Ascending aorta (tissue), 2 donors: ENCODE data around the gene CNTN1. TPM values are rescaled to one million over a fixed set of nuclear protein-coding genes. Genes with fewer than 3 reads are reported as not detected.

Experiments used
- DNase-seq, 2 donors: peaks; one replicate each; pipeline ENCODE4 v3.0.0-alpha.2; 2019; ENCODE audit warnings: low spot score in 2 of 2
- H3K27ac ChIP-seq, 2 donors: fragments of 200-600 bp; sonication (generic); one replicate each; pipeline ENCODE4 v1.5.1; 2016 to 2017; ENCODE audit warnings: mild to moderate bottlenecking in 1 of 2
- H3K27me3 ChIP-seq: fragments of 200-600 bp; sonication (generic); one replicate; pipeline ENCODE4 v1.5.1; 2017
- H3K36me3 ChIP-seq, 2 donors: fragments of 200-600 bp; sonication (generic); one replicate each; pipeline ENCODE4 v1.5.1; 2016
- H3K4me1 ChIP-seq, 2 donors: fragments of 200-600 bp; sonication (generic); one replicate each; pipeline ENCODE4 v1.5.1; 2016 to 2017; ENCODE audit warnings: mild to moderate bottlenecking in 1 of 2
- H3K4me3 ChIP-seq, 2 donors: fragments of 200-600 bp; sonication (generic); one replicate each; pipeline ENCODE4 v1.5.1; 2016 to 2017; ENCODE audit warnings: mild to moderate bottlenecking in 1 of 2
- H3K9me3 ChIP-seq, 2 donors: fragments of 200-600 bp; sonication (generic); one replicate each; pipeline ENCODE4 v1.5.1; 2016
- CTCF ChIP-seq, 3 experiments: fragments of 200-600 bp in 2 of 3; fragments of 450-650 bp in 1 of 3; sonication (generic) in 2 of 3; IDR thresholded peaks; one replicate each; pipeline ENCODE4 v1.5.1; 2016 to 2019; ENCODE audit warnings: antibody characterized with exemption in 3 of 3, mild to moderate bottlenecking in 1 of 3, moderate library complexity in 1 of 3
- intact Hi-C: fragments of 100-400 bp; cut with DNase I; formaldehyde crosslinking; loops from one replicate; pipeline ENCODE4 v1.15.1; 2023
- total RNA-seq: library from RNA; depleted of rRNA; stranded (reverse); fragments of >200 nt; gene quantifications from one replicate; pipeline ENCODE4 v1.1.0, GENCODE V29; 2016

CNTN1 gene
- total RNA-seq, 1 donor from 2014 or later: 0.75 TPM

DNA sequence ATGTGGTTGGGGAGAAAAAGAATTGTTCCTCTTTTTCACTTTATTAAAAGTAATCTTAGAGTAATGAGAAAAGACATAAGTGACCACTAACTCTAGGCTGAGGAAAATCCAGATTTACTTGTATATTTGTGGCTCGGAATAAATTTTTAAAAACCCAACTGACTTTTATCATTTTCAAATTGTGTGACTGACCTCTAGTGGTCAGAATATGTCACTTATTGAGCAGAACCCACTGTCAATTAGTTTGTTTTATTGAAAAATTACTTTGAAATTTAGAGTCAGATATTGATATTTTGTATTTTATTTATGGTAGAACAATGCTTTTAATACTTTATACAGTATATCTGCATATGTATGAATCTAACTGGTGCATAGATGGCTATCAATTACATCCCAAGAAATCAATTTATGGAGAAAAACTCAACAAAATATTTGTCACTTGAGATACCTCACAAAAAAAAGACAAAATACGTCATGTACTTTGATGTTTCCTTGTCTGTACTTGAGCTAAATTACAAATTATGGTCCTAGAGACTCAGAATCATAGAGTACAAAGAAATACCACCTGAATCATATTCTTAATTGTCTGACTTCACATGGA lies 229.4 kb downstream of the CNTN1 start:
- no peak for DNase-seq
- no peaks in the 10 kb centered on the region for H3K4me1 ChIP-seq
- H3K9me3 ChIP-seq: no peaks in the 10 kb centered on the region
- intact Hi-C loops: loop anchor here (1.0 kb wide), 1 partner anchor 299 kb away; no protein-coding TSS in a partner anchor
- H3K4me3 ChIP-seq: no peak overlapping the region
- H3K27ac ChIP-seq: no peak overlapping the region
- H3K36me3 ChIP-seq: no peaks in the 10 kb centered on the region
- H3K27me3 ChIP-seq: no peaks in the 10 kb centered on the region
- peak; percentile 37 to 68 (median 45) for TF ChIP-seq CTCF (IDR thresholded peaks at IDR 0.05)

GRCh38 chr12:40937891-40938290 lies 245.7 kb downstream of the CNTN1 start:
- TF ChIP-seq CTCF (IDR thresholded peaks at IDR 0.05): no peak
- intact Hi-C loops: no loop called here
- no peaks in the 10 kb centered on the region for H3K36me3 ChIP-seq

DNA sequence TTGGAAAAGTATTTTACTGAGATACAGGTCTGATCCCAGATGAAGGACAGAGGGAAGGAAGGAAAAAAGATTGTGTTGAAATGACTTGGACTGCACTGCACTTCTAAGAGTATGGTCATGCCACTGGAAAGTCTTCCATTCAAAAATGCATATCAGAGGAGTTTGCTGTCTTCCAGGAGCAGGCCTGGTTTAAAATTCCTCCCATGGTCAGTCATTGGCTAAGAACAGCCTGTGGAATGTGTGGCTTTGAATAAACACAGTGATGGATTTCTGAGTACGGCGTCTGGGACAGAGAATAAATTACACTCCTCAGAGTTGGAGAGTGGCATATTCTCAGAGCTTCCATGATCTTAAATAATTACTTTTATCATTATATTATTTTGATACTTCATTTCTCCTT lies 250.1 kb downstream of the CNTN1 start:
- Histone ChIP-seq H3K27me3 (no peaks in the 10 kb centered on the region), H3K4me1 (no peaks in the 10 kb centered on the region), H3K4me3 (no peak overlapping the region), H3K9me3 (no peaks in the 10 kb centered on the region), H3K27ac (no peak overlapping the region), H3K36me3 (no peaks in the 10 kb centered on the region)
- no peak for TF ChIP-seq CTCF (IDR thresholded peaks at IDR 0.05)
- DNase-seq: no peak
- intact Hi-C loops: no loop called here

More at GRCh38 chr12:40937891-40938290, 245.7 kb downstream of the CNTN1 start:
- Histone ChIP-seq H3K27ac (no peak overlapping the region), H3K4me3 (no peak overlapping the region), H3K9me3 (no peaks in the 10 kb centered on the region), H3K4me1 (no peaks in the 10 kb centered on the region), H3K27me3 (no peaks in the 10 kb centered on the region)
- DNase-seq: no peak

GRCh38 chr12:40945772-40946171 lies 253.5 kb downstream of the CNTN1 start:
- no peak overlapping the region for H3K4me3 ChIP-seq
- intact Hi-C loops: loop anchor here (2.0 kb wide), 1 partner anchor 1079 kb away; no protein-coding TSS in a partner anchor
- no peaks in the 10 kb centered on the region for H3K27me3 ChIP-seq
- TF ChIP-seq CTCF (IDR thresholded peaks at IDR 0.05): no peak
- H3K36me3 ChIP-seq: no peaks in the 10 kb centered on the region
- no peaks in the 10 kb centered on the region for H3K9me3 ChIP-seq
- H3K27ac ChIP-seq: no peak overlapping the region
- no peak for DNase-seq
- H3K4me1 ChIP-seq: no peaks in the 10 kb centered on the region

DNA sequence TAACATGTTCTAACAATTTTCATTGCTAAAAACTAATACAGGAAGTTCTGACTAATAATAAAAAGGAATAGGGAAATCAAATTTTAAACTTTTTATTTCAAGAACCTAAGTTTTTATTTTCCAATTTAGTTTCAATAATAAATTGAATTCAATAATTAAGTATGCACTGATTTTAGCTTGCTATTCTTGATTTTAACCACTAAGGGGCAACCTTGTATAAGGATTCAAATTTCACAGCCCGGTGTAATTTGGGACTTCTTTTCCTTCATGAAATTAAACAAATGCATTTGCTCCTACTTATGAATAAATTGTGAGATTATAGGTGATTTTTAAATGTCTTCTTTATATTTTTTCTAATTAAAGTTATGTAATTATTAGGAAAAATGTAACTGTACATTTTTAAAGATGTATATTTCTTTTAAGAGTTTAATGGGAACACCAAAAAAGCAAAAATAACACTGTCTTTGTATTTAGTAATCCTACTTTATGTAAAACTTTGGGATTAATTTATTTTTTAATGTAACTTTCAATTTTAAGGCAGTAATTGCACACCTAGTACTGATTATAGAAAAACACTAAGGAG lies 254.5 kb downstream of the CNTN1 start:
- Histone ChIP-seq H3K36me3 (no peaks in the 10 kb centered on the region), H3K27me3 (no peaks in the 10 kb centered on the region), H3K27ac (no peak overlapping the region), H3K9me3 (no peaks in the 10 kb centered on the region), H3K4me3 (no peak overlapping the region), H3K4me1 (no peaks in the 10 kb centered on the region)
- peak in 2 of 3 experiments; percentile 67 to 74 for TF ChIP-seq CTCF (IDR thresholded peaks at IDR 0.05)
- intact Hi-C loops: loop anchor here (2.0 kb wide), 1 partner anchor 1078 kb away; no protein-coding TSS in a partner anchor
- DNase-seq: no peak
